ENCODE results near the gene AXIN1. TPM values are rescaled to one million over a fixed set of nuclear protein-coding genes. Genes with fewer than 3 reads are reported as not detected.

The AXIN1 gene
- total and polyA plus RNA-seq, 2 donors (not counting 3 experiments of a cell fraction or from before 2014, with no cell fraction given), result 8.3 to 21.9 TPM

- Histone ChIP-seq H3K4me1 (ENCODE audit: control insufficient read depth, extremely low read depth, insufficient read depth, low read length) (peaks cover 6% of the 10 kb centered on the region), H3K4me2 (ENCODE audit: insufficient read depth, low read length) (no peak overlapping the region), H3K36me3 (ENCODE audit: control insufficient read depth in 2 of 2, extremely low read depth in 1 of 2, insufficient read depth in 2 of 2, low read length in 2 of 2) (peaks cover 0 to 10% of the 10 kb centered on the region in 2 experiments), H3K4me3 (replicated peaks in 1 of 3; ENCODE audit: insufficient read depth in 1 of 3, low read depth in 1 of 3, low read length in 3 of 3) (no peak overlapping the region), H3K9me3 (replicated peaks; ENCODE audit: control insufficient read depth, insufficient read depth, low read length) (no peaks in the 10 kb centered on the region), H2AFZ (ENCODE audit: low read depth, low read length) (no peak overlapping the region), H4K20me1 (replicated peaks; ENCODE audit: control insufficient read depth, extremely low read depth, insufficient read depth, low read length) (peaks cover 2% of the 10 kb centered on the region), H3K27ac (ENCODE audit: insufficient read depth, low read depth, low read length) (no peak overlapping the region), H3K9ac (replicated peaks; ENCODE audit: extremely low read depth, insufficient read depth, low read length) (no peak overlapping the region), H3K27me3 (ENCODE audit: control insufficient read depth in 2 of 2, insufficient read depth in 2 of 2, low read length in 2 of 2) (no peaks in the 10 kb centered on the region), H3K79me2 (ENCODE audit: control insufficient read depth, insufficient read depth, low read length) (peaks cover 54% of the 10 kb centered on the region), H3K9me1 (replicated peaks; ENCODE audit: control insufficient read depth, extremely low read depth, insufficient read depth, low read length) (no peaks in the 10 kb centered on the region)
- no TSS peak for BruUV-seq (replicated peaks)
- dilution Hi-C loops (cut with MboI; ENCODE audit: extremely low pct_ligation_motif_present, low sequenced_read_pairs) (no loop called here), intact Hi-C loops (cut with micrococcal nuclease) (loop anchor here (5.0 kb wide), 1 partner anchor 168 kb away; the partner anchor contains the start of gene HBQ1)
- CTCF ChIA-PET, result interaction anchor here (3.8 kb wide), 1 partner anchor 12 kb away, joined by 26 read pairs; no protein-coding TSS in a partner anchor
- TF ChIP-seq CTCF (IDR thresholded peaks at IDR 0.05; ENCODE audit: extremely low read depth in 1 of 2, insufficient read depth in 1 of 2, low read depth in 1 of 2, low read length in 2 of 2), result no peak
- no peak for TF ChIP-seq JUN (IDR thresholded peaks at IDR 0.05; ENCODE audit: borderline replicate concordance, insufficient read depth, insufficient read length, low read depth)
- no peak for TF ChIP-seq FOS (IDR thresholded peaks at IDR 0.05; ENCODE audit: borderline replicate concordance, insufficient read depth, low read length)
- TF ChIP-seq, protein P1, sequence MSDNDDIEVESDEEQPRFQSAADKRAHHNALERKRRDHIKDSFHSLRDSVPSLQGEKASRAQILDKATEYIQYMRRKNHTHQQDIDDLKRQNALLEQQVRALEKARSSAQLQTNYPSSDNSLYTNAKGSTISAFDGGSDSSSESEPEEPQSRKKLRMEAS (IDR thresholded peaks at IDR 0.05; ENCODE audit: insufficient read depth, insufficient read length), result no peak
- TF ChIP-seq MYC (IDR thresholded peaks at IDR 0.05; ENCODE audit: low read depth, low read length), result no peak
- TF ChIP-seq GATA2 (IDR thresholded peaks at IDR 0.05; ENCODE audit: insufficient read depth, insufficient read length, low read depth, low read length), result no peak
- no peak for FAIRE-seq
- no peak for DNase-seq (ENCODE audit: low read depth, low spot score)
- POLR2A ChIA-PET, result no interaction called here
Measured at GRCh38 chr16:350203-350602, 2.3 kb downstream of the AXIN1 start.

Data from endothelial cell of umbilical vein (primary cell).